Spleen (tissue), 11 donors: ENCODE data around the gene CCDC120. TPM values are rescaled to one million over a fixed set of nuclear protein-coding genes. Genes with fewer than 3 reads are reported as not detected.

Experiments used
- DNase-seq: peaks from one replicate; pipeline ENCODE4 v3.0.0-alpha.2; 2020
- H3K27ac ChIP-seq, 8 donors: fragments of 200-600 bp; sonication (generic) in 7 of 8; 1 replicate in 4 of 8; 2 replicates in 4 of 8; pipeline versions ENCODE4 v1.5.0 to v1.8.0; 2016 to 2021; ENCODE audit warnings: inconsistent platforms in 4 of 8, mild to moderate bottlenecking in 4 of 8, moderate library complexity in 1 of 8
- H3K27me3 ChIP-seq, 7 donors: fragments of 200-600 bp; sonication (generic) in 6 of 7; replicated peaks in 1 of 7; 1 replicate in 4 of 7; 2 replicates in 3 of 7; pipeline versions ENCODE4 v1.5.0 to v1.8.0; 2016 to 2021; ENCODE audit warnings: inconsistent platforms in 3 of 7, mild to moderate bottlenecking in 1 of 7
- H3K36me3 ChIP-seq, 6 donors: fragments of 200-600 bp; sonication (generic) in 5 of 6; 1 replicate in 4 of 6; 2 replicates in 2 of 6; pipeline versions ENCODE4 v1.5.0 to v1.8.0; 2016 to 2021; ENCODE audit warnings: inconsistent platforms in 2 of 6
- H3K4me1 ChIP-seq, 6 donors: fragments of 200-600 bp; sonication (generic) in 5 of 6; 1 replicate in 3 of 6; 2 replicates in 3 of 6; pipeline versions ENCODE4 v1.5.0 to v1.8.0; 2016 to 2021; ENCODE audit warnings: inconsistent platforms in 3 of 6
- H3K4me3 ChIP-seq, 8 donors: fragments of 200-600 bp; sonication (generic) in 7 of 8; 1 replicate in 4 of 8; 2 replicates in 4 of 8; pipeline versions ENCODE4 v1.5.0 to v1.8.0; 2016 to 2021; ENCODE audit warnings: inconsistent platforms in 4 of 8, mild to moderate bottlenecking in 4 of 8, moderate library complexity in 2 of 8
- H3K9me3 ChIP-seq, 8 donors: fragments of 200-600 bp; sonication (generic) in 7 of 8; 1 replicate in 4 of 8; 2 replicates in 4 of 8; pipeline versions ENCODE4 v1.5.0 to v1.8.0; 2016 to 2021; ENCODE audit warnings: inconsistent platforms in 4 of 8
- CTCF ChIP-seq, 11 experiments: fragments of 200-600 bp in 7 of 11; fragments of 450-650 bp in 4 of 11; sonication (generic) in 4 of 11; IDR thresholded peaks in 8 of 11; conservative IDR thresholded peaks in 3 of 11; 1 replicate in 7 of 11; 2 replicates in 4 of 11; pipeline versions ENCODE4 v1.4.0 to v1.8.0; 2016 to 2021; ENCODE audit warnings: antibody characterized with exemption in 11 of 11, inconsistent platforms in 4 of 11, mild to moderate bottlenecking in 1 of 11
- POLR2A ChIP-seq, 3 donors: fragments of 450-650 bp; IDR thresholded peaks; one replicate each; pipeline ENCODE4 v1.5.1; 2017; ENCODE audit warnings: antibody characterized with exemption in 3 of 3, mild to moderate bottlenecking in 1 of 3
- POLR2AphosphoS5 ChIP-seq, 3 donors: sonication (generic); formaldehyde crosslinking; IDR thresholded peaks; one replicate each; pipeline ENCODE4 v1.5.1; 2017; ENCODE audit warnings: antibody characterized with exemption in 3 of 3
- WGBS, 5 donors: extraction: QIAGEN DNeasy Blood & Tissue Kit in 3 of 5; methylation state at CpG; one replicate each; pipeline versions ENCODE4 v1.1.5 to v1.1.7; 2013 to 2018; 5-methylcytosine and 5-hydroxymethylcytosine counted together
- intact Hi-C: fragments of 100-400 bp; cut with DNase I; formaldehyde crosslinking; loops from one replicate; pipeline ENCODE4 v1.15.0; 2023; ENCODE audit warnings: low total_unique reads
- polyA plus RNA-seq, 3 donors: library from polyadenylated mRNA; stranded (reverse); fragments of 200-250 nt; gene quantifications; one replicate each; pipeline ENCODE4 v1.2.1, GENCODE V29; 2013
- total RNA-seq, 7 donors: library from RNA; depleted of rRNA in 3 of 7; stranded (reverse); fragments of >200 nt in 3 of 7; fragmentation: NEBNext Ultra II Directional in 4 of 7; extraction: Animal tissue kit (Norgen Biotek cat#: 25700) in 4 of 7; gene quantifications; one replicate each; pipeline versions ENCODE4 v1.1.0 to v1.2.1, GENCODE V29; 2016 to 2021
- donor health status: healthy with polysubstance abuse.
- donor health status: DM: no; HTN: no; CAD: no; lungs with moderate emphysema.
- donor health status: DM: no; HTN: no; CAD: no.
- donor health status: Bipolar disorder and iron deficiency.
- donor health status: healthy.
- donor health status: DM: no; HTN: no; CAD: no.
- donor health status: DM: yes; HTN: yes; CAD: no.

CCDC120 gene
- total and polyA plus RNA-seq, 10 donors = 1.1 to 8.6 (median 6.2) TPM

GRCh38 chrX:49075347-49075746 is 16.5 kb downstream of the CCDC120 start:
- TF ChIP-seq CTCF (IDR thresholded peaks at IDR 0.05 in 8 of 11, conservative IDR thresholded peaks at IDR 0.05 in 3 of 11) (no peak), POLR2A (IDR thresholded peaks at IDR 0.05) (no peak), POLR2AphosphoS5 (IDR thresholded peaks at IDR 0.05) (no peak)
- no peak for DNase-seq
- Histone ChIP-seq H3K27ac (peak overlapping the region in 1 of 8 donors; percentile 86), H3K4me1 (peaks cover 0 to 35% (median 16%) of the 10 kb centered on the region in 6 donors), H3K4me3 (no peak overlapping the region), H3K9me3 (no peaks in the 10 kb centered on the region), H3K27me3 (no peaks in the 10 kb centered on the region), H3K36me3 (peaks cover 0 to 36% (median 0%) of the 10 kb centered on the region in 6 donors)
- intact Hi-C loops = no loop called here
- WGBS, 5 donors = 87 to 97% (median 89%) methylated on average over 6 to 13 of the region's 13 CpGs

- no peak for TF ChIP-seq CTCF (IDR thresholded peaks at IDR 0.05 in 8 of 11, conservative IDR thresholded peaks at IDR 0.05 in 3 of 11)
- no peak for TF ChIP-seq POLR2A (IDR thresholded peaks at IDR 0.05)
- TF ChIP-seq POLR2AphosphoS5 (IDR thresholded peaks at IDR 0.05) = no peak
- Histone ChIP-seq H3K4me1 (peaks cover 0 to 28% (median 12%) of the 10 kb centered on the region in 6 donors), H3K36me3 (peaks cover 0 to 36% (median 0%) of the 10 kb centered on the region in 6 donors), H3K27me3 (no peaks in the 10 kb centered on the region), H3K4me3 (no peak overlapping the region), H3K9me3 (no peaks in the 10 kb centered on the region), H3K27ac (peak overlapping the region in 1 of 8 donors; percentile 97)
- WGBS, 5 donors = 74 to 93% (median 91%) methylated on average over 4 to 5 of the region's 5 CpGs
- intact Hi-C loops = no loop called here
- DNase-seq = no peak
These were observed 19.1 kb downstream of the CCDC120 start for GRCh38 chrX:49077941-49078340.

- Histone ChIP-seq H3K4me3 (peak within 1 kb of the TSS; percentile 33 to 79 (median 50)), H3K36me3 (peaks cover 0 to 34% (median 0%) of the 10 kb centered on the region in 6 donors), H3K27me3 (no peaks in the 10 kb centered on the region), H3K27ac (peak within 1 kb of the TSS; percentile 88 to 97 (median 95)), H3K4me1 (peaks cover 0 to 12% (median under 1%) of the 10 kb centered on the region in 6 donors), H3K9me3 (no peaks in the 10 kb centered on the region)
- TF ChIP-seq POLR2A (IDR thresholded peaks at IDR 0.05) (peak in 1 of 3 donors; percentile 38), CTCF (IDR thresholded peaks at IDR 0.05 in 8 of 11, conservative IDR thresholded peaks at IDR 0.05 in 3 of 11) (no peak), POLR2AphosphoS5 (IDR thresholded peaks at IDR 0.05) (peak; percentile 88 to 89 (median 88))
- 1 to 35% (median 3%) methylated on average over 9 to 55 of the region's 55 CpGs for WGBS, 5 donors
- intact Hi-C loops = no loop called here
- DNase-seq = peak; percentile 93
These were observed 21.0 kb downstream of the CCDC120 start, which contains the start of gene WDR45 for GRCh38 chrX:49079489-49080428. Gene WDR45 (minus strand): TSS chrX:49079887. CDS start chrX:49078095, 1,792 bp downstream.
